ENCODE measurements around the gene SULT1A2.
"Not testable (repeated sequence)": the region's sequence is repeated elsewhere in the genome, so short reads cannot be mapped to it uniquely, and the experiment has no call there.

DNA sequence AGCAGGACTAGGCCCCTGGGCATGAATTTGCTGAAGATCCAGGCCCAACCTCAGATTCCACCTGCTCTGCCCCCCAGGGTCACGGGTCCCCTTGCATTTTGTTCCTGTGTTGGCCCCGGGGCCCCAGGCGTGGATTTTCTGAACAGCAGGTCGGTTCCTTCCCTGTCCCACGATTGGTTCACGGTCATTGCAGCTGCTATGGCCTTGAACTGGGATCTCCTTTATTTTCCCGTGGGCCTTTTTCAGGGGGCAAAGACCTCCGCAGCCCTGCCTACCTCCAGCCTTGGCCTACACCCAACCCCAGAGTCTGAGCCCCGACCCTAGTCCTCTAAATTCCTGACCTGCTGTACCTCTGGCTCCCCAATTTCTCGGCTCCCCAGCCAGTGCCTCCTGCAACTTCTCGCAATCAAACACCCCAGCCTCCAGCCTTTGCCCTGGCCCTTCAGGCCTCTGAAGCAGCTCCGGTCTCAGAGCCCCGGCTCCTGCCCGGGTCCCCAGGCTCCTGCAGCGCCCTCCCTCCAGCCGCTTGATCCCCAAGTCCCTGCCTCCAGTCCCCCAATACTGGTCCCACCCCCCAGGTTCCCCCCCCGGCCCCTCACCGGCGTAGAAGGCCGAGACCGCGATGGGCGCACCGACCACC, 25.8 kb upstream of the SULT1A2 start:
- TF ChIP-seq, protein P1, sequence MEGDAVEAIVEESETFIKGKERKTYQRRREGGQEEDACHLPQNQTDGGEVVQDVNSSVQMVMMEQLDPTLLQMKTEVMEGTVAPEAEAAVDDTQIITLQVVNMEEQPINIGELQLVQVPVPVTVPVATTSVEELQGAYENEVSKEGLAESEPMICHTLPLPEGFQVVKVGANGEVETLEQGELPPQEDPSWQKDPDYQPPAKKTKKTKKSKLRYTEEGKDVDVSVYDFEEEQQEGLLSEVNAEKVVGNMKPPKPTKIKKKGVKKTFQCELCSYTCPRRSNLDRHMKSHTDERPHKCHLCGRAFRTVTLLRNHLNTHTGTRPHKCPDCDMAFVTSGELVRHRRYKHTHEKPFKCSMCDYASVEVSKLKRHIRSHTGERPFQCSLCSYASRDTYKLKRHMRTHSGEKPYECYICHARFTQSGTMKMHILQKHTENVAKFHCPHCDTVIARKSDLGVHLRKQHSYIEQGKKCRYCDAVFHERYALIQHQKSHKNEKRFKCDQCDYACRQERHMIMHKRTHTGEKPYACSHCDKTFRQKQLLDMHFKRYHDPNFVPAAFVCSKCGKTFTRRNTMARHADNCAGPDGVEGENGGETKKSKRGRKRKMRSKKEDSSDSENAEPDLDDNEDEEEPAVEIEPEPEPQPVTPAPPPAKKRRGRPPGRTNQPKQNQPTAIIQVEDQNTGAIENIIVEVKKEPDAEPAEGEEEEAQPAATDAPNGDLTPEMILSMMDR (conservative IDR thresholded peaks at IDR 0.05), result not testable (repeated sequence)
- not testable (repeated sequence) for TF ChIP-seq EZH2 (IDR thresholded peaks at IDR 0.05; ENCODE audit: low read depth)

All from PC-9 (cell line).